GM23338 (cell line): Measurements from ENCODE around the gene ACSL3. TPM values are rescaled to one million over a fixed set of nuclear protein-coding genes. Genes with fewer than 3 reads are reported as not detected.

Source experiments
- ATAC-seq: fragments of 200-7000 bp; cut with Tn5 transposase; 3 replicates; pipeline ENCODE4 v1.9.1; 2020
- DNase-seq: peaks from one replicate; pipeline ENCODE4 v3.0.0-alpha.2; 2015; ENCODE audit warnings: low spot score
- H2AFZ ChIP-seq: fragments of 200-600 bp; sonication (generic); 2 replicates; pipeline ENCODE4 v1.8.0; 2016; ENCODE audit warnings: antibody characterized with exemption, mild to moderate bottlenecking, moderate library complexity
- H3F3A ChIP-seq: fragments of 200-600 bp; sonication (generic); replicated peaks from 2 replicates; pipeline ENCODE4 v1.8.0; 2017; ENCODE audit warnings: antibody characterized with exemption, mixed run types, low read depth
- H3K27ac ChIP-seq: fragments of 200-600 bp; sonication (generic); 2 replicates; pipeline ENCODE4 v1.6.1; 2016; ENCODE audit warnings: low read depth
- H3K27me3 ChIP-seq: fragments of 200-600 bp; sonication (generic); 2 replicates; pipeline ENCODE4 v1.8.0; 2016; ENCODE audit warnings: mild to moderate bottlenecking, mixed run types, moderate library complexity; ENCODE audit not compliant: insufficient read depth
- H3K36me3 ChIP-seq: fragments of 200-600 bp; sonication (generic); 2 replicates; pipeline ENCODE4 v1.8.0; 2016; ENCODE audit warnings: mild to moderate bottlenecking; ENCODE audit not compliant: insufficient read depth
- H3K4me1 ChIP-seq: fragments of 200-600 bp; sonication (generic); 2 replicates; pipeline ENCODE4 v1.8.0; 2016; ENCODE audit warnings: mild to moderate bottlenecking, moderate library complexity; ENCODE audit not compliant: insufficient read depth
- H3K4me2 ChIP-seq: fragments of 200-600 bp; sonication (generic); 2 replicates; pipeline ENCODE4 v1.7.1; 2017; ENCODE audit warnings: mixed run types
- H3K4me3 ChIP-seq: fragments of 200-600 bp; sonication (generic); 2 replicates; pipeline ENCODE4 v1.6.1; 2016; ENCODE audit warnings: mixed run types
- H3K79me2 ChIP-seq: fragments of 200-600 bp; sonication (generic); replicated peaks from 2 replicates; pipeline ENCODE4 v1.8.0; 2017; ENCODE audit warnings: mild to moderate bottlenecking; ENCODE audit not compliant: insufficient read depth
- H3K9me2 ChIP-seq: fragments of 200-600 bp; sonication (generic); 2 replicates; pipeline ENCODE4 v1.8.0; 2017; ENCODE audit not compliant: insufficient read depth
- H4K20me1 ChIP-seq: fragments of 200-600 bp; sonication (generic); replicated peaks from 2 replicates; pipeline ENCODE4 v1.8.0; 2017; ENCODE audit warnings: mild to moderate bottlenecking; ENCODE audit not compliant: insufficient read depth
- H3K27ac Mint-ChIP-seq: 2 replicates; pipeline ENCODE4 v1.8.0; 2020; ENCODE audit warnings: inconsistent platforms, mild to moderate bottlenecking, moderate library complexity, mixed read lengths
- H3K27me3 Mint-ChIP-seq: 3 replicates; pipeline ENCODE4 v1.8.0; 2022; ENCODE audit warnings: low read depth, mild to moderate bottlenecking, moderate library complexity, mixed read lengths, inconsistent platforms; ENCODE audit not compliant: insufficient read depth, poor library complexity
- H3K36me3 Mint-ChIP-seq: 3 replicates; pipeline ENCODE4 v1.8.0; 2021; ENCODE audit warnings: low read depth, mild to moderate bottlenecking, inconsistent platforms, moderate library complexity, mixed read lengths
- H3K4me1 Mint-ChIP-seq: 3 replicates; pipeline ENCODE4 v1.8.0; 2020; ENCODE audit warnings: mild to moderate bottlenecking, inconsistent platforms, mixed read lengths
- H3K4me3 Mint-ChIP-seq: 3 replicates; pipeline ENCODE4 v1.8.0; 2021; ENCODE audit warnings: moderate library complexity, mild to moderate bottlenecking, inconsistent platforms, mixed read lengths
- H3K9me3 Mint-ChIP-seq: 3 replicates; pipeline ENCODE4 v1.8.0; 2020; ENCODE audit warnings: moderate library complexity, mild to moderate bottlenecking, inconsistent platforms, mixed read lengths
- CREB1 ChIP-seq: fragments of 250-450 bp; sonication (Bioruptor Pico); IDR thresholded peaks from 2 replicates; pipeline ENCODE4 v1.5.0; 2020; ENCODE audit warnings: low read depth, mild to moderate bottlenecking, moderate library complexity
- CTCF ChIP-seq, 2 experiments: fragments of 200-600 bp in 1 of 2; sonication (generic) in 1 of 2; conservative IDR thresholded peaks; 2 replicates each; pipeline versions ENCODE4 v1.5.1 to v1.6.1; 2016 to 2017; ENCODE audit warnings: antibody characterized with exemption in 2 of 2, low read depth in 2 of 2, mild to moderate bottlenecking in 2 of 2, moderate library complexity in 1 of 2
- ETS1 ChIP-seq: IDR thresholded peaks from 2 replicates; pipeline ENCODE4 v1.6.1; 2016; ENCODE audit warnings: antibody characterized with exemption
- EZH2 ChIP-seq: fragments of 200-600 bp; sonication (generic); IDR thresholded peaks from one replicate; pipeline ENCODE4 v1.8.0; 2017; ENCODE audit warnings: antibody characterized with exemption, mild to moderate bottlenecking, low read depth; ENCODE audit not compliant: unreplicated experiment
- EZH2phosphoT487 ChIP-seq: fragments of 200-600 bp; sonication (generic); IDR thresholded peaks from one replicate; pipeline ENCODE4 v1.8.1; 2018; ENCODE audit warnings: antibody characterized with exemption; ENCODE audit not compliant: unreplicated experiment
- JUNB ChIP-seq: IDR thresholded peaks from one replicate; pipeline ENCODE4 v1.6.1; 2016; ENCODE audit warnings: antibody characterized with exemption; ENCODE audit not compliant: unreplicated experiment
- NANOG ChIP-seq: IDR thresholded peaks from 2 replicates; pipeline ENCODE4 v1.6.1; 2016; ENCODE audit warnings: antibody characterized with exemption, borderline replicate concordance
- POLR2AphosphoS5 ChIP-seq: IDR thresholded peaks from 2 replicates; pipeline ENCODE4 v1.6.1; 2016; ENCODE audit warnings: antibody characterized with exemption, low read depth
- REST ChIP-seq: IDR thresholded peaks from one replicate; pipeline ENCODE4 v1.6.1; 2018; ENCODE audit warnings: antibody characterized with exemption; ENCODE audit not compliant: unreplicated experiment
- STAT1 ChIP-seq: IDR thresholded peaks from one replicate; pipeline ENCODE4 v1.6.1; 2016; ENCODE audit warnings: antibody characterized with exemption; ENCODE audit not compliant: unreplicated experiment
- ZNF114 ChIP-seq: fragments of 250-450 bp; sonication (Bioruptor Pico); IDR thresholded peaks from 2 replicates; pipeline ENCODE4 v1.5.0; 2020; ENCODE audit warnings: mild to moderate bottlenecking, moderate library complexity
- ZNF331 ChIP-seq: fragments of 250-450 bp; sonication (Bioruptor Pico); IDR thresholded peaks from 2 replicates; pipeline ENCODE4 v1.5.0; 2020; ENCODE audit warnings: low read depth, mild to moderate bottlenecking, moderate library complexity
- ZNF462 ChIP-seq: fragments of 250-450 bp; sonication (Bioruptor Pico); IDR thresholded peaks from 2 replicates; pipeline ENCODE4 v1.5.0; 2020; ENCODE audit warnings: mild to moderate bottlenecking, moderate library complexity
- polyA plus RNA-seq: library from polyadenylated mRNA; unstranded; fragments of >200 nt; fragmentation: Nextera tagmentation; extraction: Ambion mirVana; gene quantifications from 2 replicates; pipeline ENCODE4 v1.2.1, GENCODE V29; 2016
- total RNA-seq: library from RNA; depleted of rRNA; stranded (reverse); fragments of >200 nt; shearing (Covaris generic); gene quantifications from 2 replicates; pipeline ENCODE4 v1.2.3, GENCODE V29; 2014

ACSL3 gene
- total and polyA plus RNA-seq, 2 experiments from 2014 or later = 55.3 to 130 TPM

GRCh38 chr2:222892321-222892720 is 31.5 kb downstream of the ACSL3 start:
- DNase-seq (no peak), ATAC-seq (no peak)
- Mint-ChIP-seq H3K36me3 (no peaks in the 10 kb centered on the region; the same call in 2 of the 3 replicates), H3K4me1 (peaks cover 42% of the 10 kb centered on the region), H3K27ac (no peak overlapping the region), H3K9me3 (no peaks in the 10 kb centered on the region), H3K4me3 (no peak overlapping the region), H3K27me3 (peaks cover 2% of the 10 kb centered on the region)
- Histone ChIP-seq H3K27me3 (no peaks in the 10 kb centered on the region), H2AFZ (no peak overlapping the region), H3K36me3 (no peaks in the 10 kb centered on the region), H4K20me1 (peaks cover 37% of the 10 kb centered on the region; the same call in 1 of the 2 replicates), H3K4me1 (peaks cover 28% of the 10 kb centered on the region; the same call in 1 of the 2 replicates), H3F3A (no peaks in the 10 kb centered on the region), H3K4me2 (no peak overlapping the region), H3K79me2 (peaks cover 79% of the 10 kb centered on the region), H3K27ac (no peak overlapping the region), H3K4me3 (no peak overlapping the region), H3K9me2 (no peaks in the 10 kb centered on the region)
- TF ChIP-seq STAT1 (no peak), POLR2AphosphoS5 (no peak), ZNF114 (CRISPR knock-in tag) (no peak), ZNF331 (CRISPR knock-in tag) (no peak), JUNB (no peak), EZH2phosphoT487 (no peak), NANOG (no peak), ZNF462 (CRISPR knock-in tag) (no peak), REST (no peak), CREB1 (no peak), ETS1 (no peak), CTCF (conservative IDR thresholded peaks at IDR 0.05; ENCODE audit: low read depth in 2 of 2) (no peak), EZH2 (no peak)
